GM21619 (cell line): ENCODE results near the gene TLX2.
"Not testable (repeated sequence)": the region's sequence is repeated elsewhere in the genome, so short reads cannot be mapped to it uniquely, and the experiment has no call there.

Experiments used
- ATAC-seq: cut with Tn5 transposase; IDR thresholded peaks from one replicate; pipeline ENCODE4 v1.9.1; 2021; ENCODE audit not compliant: unreplicated experiment

The TLX2 gene

DNA sequence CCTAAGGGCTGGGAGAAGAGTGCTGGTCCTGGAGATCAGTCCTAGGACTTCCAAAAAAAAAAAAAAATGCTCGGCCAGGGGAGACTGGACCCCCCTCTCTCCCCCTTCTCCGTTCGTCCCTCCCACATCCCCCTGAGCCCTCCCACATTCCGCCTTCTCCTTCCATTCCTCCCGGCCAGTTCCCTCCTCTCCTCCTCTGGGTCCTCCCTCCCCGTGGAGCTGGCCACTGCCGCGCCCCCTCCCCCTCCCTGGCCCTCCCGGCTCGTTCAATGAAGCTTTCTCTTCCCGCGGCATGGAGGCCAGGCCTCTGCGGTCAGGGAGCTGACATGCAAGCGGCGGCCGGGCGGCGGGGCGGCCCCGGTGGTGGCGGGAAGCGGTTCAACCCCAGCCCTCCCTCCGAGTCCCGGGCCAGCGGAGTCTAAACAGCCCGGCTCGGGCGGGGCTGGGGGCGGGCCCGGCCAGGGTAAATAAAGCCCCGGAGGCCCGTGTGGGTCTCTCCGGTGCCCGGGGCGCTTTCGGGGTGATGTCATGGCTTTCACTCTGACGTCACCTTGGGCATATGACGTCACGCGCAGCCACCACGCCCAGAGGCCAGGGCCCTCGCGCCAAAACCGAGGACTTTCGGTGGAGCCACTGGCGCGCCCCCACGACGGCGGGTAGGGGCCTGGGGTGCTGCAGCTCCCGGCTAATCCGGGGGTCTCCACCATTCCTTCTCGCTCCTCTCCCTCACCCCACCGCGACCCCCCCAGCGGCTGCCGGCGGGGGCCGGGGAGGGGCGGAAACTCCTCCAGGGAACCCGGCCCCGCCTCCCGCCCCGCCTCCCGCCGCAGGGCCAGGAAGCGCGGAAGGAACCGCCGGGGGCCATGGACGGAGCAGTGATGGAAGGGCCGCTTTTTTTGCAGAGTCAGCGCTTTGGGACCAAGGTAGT is 39.9 kb downstream of the TLX2 start, which contains the start of the genes DOK1 and LOXL3:
TSS of gene DOK1 (plus strand) at position 829 of the 928 bp plus-strand sequence. CDS start at position 864, 35 bp downstream.
TSS of gene LOXL3 (minus strand) at position 51 of the 928 bp plus-strand sequence. CDS start 1,308 bp downstream, outside the sequence.
- peak; percentile 47 for ATAC-seq

DNA sequence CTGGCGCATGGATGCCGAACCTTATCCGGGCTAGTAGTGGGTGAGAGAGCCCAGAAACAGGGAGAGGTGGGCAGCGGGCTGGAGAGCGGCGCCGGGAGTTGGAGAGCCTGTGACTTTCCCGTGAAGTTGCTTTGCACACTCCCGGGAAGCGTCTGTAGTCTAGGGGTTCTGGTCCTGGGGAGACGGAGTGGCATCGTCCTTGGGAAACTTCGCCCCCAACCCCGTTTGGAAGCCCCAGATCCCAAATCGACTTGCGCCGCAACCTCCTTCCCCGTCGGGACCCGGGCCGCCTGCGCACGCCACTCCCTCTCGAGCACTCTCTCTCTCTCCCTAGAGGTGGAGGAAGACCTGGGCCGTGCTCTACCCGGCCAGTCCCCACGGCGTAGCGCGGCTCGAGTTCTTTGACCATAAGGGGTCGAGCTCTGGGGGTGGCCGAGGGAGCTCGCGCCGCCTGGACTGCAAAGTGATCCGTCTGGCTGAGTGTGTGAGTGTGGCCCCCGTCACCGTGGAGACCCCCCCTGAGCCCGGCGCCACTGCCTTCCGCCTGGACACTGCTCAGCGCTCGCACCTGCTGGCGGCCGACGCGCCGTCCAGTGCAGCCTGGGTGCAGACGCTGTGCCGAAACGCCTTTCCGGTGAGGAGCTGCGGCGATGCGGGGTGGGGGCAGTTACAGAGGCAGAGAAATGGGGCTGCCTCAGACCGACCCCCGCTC is 40.7 kb downstream of the TLX2 start:
- peak; percentile 35 for ATAC-seq

DNA sequence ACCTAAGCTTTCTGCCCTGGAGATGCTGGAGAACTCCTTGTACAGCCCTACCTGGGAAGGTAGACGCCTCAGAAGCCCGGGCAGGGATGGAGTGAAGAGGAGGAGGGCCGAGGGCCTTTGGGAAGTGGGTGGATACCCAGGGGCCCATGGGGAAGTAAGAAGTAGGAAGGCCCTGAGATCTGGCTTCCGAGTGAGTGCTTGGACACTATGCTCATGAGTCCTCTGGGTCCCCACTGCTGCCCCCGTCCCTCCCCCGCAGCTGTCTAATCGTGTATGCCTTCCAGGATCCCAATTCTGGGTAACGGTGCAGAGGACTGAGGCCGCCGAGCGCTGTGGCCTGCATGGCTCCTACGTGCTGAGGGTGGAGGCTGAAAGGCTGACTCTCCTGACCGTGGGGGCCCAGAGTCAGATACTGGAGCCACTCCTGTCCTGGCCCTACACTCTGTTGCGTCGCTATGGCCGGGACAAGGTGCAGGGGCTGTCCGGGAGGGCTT is 41.4 kb downstream of the TLX2 start:
- ATAC-seq: no peak

DNA sequence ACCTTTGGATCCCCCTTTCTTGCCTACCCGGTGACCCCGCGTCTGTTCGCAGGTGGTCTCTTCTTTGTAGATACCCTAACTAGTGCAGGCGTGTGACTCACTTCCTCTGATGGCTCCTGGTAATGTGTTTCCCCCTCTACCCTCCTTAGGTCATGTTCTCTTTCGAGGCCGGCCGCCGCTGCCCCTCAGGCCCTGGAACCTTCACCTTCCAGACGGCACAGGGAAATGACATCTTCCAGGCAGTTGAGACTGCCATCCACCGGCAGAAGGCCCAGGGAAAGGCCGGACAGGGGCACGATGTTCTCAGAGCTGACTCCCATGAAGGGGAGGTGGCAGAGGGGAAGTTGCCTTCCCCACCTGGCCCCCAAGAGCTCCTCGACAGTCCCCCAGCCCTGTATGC is 41.9 kb downstream of the TLX2 start:
- ATAC-seq: no peak

DNA sequence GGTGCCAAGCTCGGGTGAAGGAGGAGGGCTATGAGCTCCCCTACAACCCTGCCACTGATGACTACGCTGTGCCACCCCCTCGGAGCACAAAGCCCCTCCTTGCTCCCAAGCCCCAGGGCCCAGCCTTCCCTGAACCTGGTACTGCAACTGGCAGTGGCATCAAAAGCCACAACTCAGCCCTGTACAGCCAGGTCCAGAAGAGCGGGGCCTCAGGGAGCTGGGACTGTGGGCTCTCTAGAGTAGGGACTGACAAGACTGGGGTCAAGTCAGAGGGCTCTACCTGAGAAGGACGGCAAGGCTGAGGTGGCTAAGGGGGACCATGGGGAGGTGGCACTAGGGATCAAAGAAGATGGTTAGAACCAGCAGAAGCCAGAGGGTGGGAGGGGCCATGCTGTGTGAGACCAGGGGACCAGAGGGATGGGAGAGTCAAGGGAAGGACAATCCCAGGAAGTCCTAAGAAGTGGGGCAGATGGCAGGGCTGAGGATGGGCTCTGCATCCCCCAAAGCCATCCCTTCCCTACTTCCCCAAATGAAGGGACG is 42.7 kb downstream of the TLX2 start:
- ATAC-seq: no peak

DNA sequence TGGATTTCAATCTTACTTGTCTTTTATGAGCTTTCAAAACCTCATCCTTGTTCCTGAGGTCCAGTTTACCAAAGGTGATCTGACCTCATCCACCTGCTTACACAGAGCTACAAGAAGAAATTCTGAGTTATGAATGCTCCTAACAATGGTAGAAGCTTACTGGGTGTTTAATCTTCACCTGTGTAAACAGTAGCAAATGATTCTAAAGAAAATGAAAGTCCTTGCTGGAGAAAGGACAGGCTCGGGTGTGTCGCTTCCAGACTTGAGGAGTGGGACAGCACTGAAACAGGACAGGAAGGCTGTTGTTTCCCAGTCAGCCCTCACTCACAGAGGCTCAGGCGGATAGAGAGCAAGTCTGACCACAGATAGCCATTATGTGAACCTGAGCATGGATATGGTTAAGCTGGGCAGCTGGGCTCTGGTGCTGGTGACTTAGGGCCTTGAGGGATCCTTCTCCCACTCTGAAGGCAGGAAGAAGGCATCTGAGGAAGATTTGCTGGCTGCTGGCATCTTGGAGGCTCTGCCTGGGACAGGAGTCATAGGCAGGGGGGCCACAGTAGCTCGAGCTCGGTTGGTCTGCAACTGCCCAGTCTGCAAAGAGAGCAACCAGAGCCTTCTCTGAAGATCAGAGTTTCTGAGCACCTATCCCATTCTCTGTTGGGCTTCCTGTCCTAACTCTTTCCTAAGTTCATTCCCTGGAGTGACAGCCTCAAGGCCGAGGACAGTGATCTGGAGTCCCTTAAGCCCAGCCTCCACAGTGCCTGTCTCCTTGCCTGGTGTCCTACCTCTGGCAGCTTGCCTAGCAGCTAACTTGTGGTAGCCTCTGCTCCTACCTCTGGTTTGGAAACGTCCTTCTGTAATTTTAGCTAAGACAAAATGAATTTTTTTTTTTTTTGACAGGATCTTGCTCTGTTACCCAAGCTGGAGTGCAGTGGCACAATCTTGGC is 44.3 kb downstream of the TLX2 start:
- no peak for ATAC-seq

DNA sequence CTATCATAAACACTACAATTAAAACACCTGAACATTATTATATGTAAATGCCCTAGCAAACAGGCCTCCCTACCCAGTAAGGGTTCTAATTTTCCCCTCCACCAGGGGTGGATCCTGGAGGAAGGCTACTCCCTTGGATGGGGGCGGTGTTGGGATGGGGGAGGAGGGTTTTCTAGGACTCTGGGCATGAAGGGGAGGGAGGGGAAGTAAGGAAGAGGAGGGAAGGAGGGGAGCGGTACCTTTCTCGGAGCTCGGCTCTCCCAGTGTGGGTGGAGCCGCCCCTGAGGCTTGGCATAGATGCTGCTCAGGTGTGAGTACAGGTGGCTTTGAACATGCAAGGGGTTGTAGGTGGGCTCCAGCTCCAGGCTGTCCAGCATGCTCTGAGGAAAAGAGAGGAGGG is 45.7 kb downstream of the TLX2 start:
- ATAC-seq: no peak

DNA sequence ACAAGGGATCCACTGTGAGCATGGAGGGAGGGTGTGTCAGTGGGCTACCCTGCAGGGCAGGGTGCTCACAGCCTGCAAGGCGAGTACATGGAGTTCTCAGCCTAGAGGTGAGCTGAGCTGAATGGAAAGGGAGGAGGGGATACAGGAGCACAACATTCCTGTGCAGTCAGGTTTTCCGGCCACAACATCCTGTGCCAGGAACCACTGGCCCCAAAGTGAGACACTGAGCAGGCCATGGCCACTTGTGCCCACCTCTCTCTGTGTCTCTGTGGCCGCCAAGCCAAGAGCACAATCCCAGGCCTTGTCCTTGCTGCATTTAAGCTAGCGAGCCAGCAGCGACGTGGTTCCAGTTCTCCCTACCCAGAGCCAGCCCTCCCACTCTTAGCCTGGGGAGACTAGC is 46.3 kb downstream of the TLX2 start:
- no peak for ATAC-seq

DNA sequence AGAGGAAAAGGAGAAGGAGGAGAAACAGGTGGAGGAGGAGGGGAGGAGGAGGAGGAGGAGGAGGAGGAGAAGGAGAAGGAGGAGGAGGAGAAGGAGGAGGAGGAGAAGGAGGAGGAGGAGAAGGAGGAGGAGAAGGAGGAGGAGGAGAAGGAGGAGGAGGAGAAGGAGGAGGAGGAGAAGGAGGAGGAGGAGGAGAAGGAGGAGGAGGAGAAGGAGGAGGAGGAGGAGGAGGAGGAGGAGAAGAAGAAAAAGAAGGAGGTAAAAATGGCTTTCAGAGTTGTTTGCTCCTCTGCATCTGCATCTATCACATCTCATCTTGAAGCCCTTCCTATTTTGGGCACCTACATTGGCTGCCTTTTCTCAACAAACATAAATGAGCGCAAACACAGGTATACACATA is 46.8 kb downstream of the TLX2 start:
- ATAC-seq: not testable (repeated sequence)

DNA sequence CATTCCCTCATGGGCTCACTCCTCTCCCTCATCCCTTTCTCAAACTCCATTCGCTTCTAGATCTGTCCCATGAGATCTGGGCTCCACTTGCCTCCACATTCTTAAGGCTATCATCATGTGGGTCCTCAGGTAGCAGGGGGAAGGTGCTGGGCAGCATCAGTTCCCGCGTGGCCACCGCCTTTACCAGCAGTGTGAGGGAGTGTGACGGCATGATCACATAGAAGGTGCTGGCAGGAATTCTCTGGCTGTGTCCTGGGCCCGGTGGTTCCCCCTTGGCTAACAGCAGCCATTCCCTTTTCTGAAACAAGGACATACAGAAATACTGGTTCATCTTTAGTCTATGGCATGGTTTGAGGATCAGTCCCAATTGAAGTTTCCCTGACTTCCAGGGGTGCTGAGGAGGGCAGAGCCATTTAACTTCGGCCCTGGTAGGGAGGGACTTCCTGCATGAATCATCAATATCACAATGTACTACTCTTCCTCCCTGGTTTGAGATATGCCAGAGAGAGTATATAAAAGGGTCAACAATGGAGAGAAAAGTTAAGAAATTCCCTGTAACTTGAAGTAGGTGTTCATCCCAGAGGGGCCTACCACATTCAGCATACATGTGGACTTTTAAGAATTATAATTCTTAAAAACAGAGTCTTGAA is 48.0 kb downstream of the TLX2 start:
- ATAC-seq: no peak

DNA sequence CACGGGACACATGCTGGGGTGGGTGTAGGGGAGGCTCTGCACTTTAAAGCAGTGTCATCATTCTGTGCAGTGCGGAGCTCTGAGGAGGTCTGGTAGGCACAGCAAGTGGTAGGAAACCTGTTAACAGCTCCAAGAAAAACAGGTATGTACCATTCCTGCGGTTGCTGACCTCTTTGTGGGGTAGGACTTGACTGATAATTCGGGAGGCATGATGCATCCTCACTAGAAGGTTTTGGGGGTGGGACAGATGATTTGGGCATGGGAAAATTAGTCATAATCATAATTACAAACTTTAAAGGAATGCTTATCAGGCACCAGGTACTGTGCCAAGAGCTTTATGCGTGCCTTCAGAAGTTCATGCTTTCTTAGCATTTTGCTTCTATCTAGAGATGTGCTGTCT is 50.0 kb downstream of the TLX2 start:
- ATAC-seq: no peak

DNA sequence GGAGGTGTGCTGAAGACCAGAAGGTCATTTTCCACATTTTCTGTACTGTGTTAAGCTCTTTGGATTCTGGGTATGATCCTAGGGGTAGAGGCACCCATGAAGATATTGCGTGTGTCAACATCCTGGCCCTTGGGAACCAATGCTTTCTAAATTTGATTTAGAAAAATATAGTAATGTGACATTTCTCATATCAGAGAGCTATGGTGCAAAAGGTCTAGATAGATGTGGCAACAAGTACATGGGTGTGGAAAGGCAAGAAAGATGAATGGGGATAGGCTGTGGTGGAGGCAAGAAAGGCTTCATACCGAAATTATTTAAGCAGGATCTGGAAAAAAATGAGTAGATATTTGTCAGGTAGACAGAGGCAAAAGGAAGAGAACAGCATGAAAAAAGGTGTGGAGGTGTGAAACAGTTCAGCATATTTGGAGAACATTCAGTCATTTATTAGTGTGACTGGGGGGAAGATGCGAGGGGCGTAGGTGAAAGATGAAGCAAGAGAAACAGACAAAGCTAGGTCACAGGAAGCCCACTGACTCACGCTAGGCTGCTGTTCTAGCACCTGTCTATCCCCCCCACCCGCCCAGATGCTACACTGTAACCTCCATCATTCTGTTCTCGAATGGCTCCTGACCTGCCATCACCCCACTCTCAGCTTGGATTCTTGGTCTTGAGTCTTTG is 52.0 kb downstream of the TLX2 start:
- ATAC-seq: no peak

DNA sequence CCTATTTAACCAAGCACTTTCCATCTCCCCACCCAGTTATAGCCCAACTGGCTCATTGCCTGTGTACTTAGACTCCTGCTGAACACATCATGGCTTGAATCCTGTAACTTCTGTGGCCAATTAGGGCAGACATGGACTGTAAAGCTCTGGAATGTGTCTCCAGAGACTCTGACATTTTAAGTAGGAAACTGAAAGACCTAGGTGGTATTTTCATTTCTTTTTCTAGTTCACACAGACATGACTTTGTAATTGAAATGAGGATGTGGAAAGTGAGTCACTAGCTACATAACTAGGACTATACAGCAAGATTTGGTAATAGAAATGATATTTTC is 52.5 kb downstream of the TLX2 start:
- ATAC-seq: no peak
